SH-SY5Y (cell line): ENCODE data around the gene SFXN1.

Experiments
- GATA2 ChIP-seq: IDR thresholded peaks from 2 replicates; pipeline ENCODE4 v1.6.1; 2011; ENCODE audit warnings: mild to moderate bottlenecking, low read depth, low read length
- GATA3 ChIP-seq: IDR thresholded peaks from 2 replicates; pipeline ENCODE4 v1.6.1; 2011; ENCODE audit warnings: low read depth, mild to moderate bottlenecking, low read length, moderate library complexity

DNA sequence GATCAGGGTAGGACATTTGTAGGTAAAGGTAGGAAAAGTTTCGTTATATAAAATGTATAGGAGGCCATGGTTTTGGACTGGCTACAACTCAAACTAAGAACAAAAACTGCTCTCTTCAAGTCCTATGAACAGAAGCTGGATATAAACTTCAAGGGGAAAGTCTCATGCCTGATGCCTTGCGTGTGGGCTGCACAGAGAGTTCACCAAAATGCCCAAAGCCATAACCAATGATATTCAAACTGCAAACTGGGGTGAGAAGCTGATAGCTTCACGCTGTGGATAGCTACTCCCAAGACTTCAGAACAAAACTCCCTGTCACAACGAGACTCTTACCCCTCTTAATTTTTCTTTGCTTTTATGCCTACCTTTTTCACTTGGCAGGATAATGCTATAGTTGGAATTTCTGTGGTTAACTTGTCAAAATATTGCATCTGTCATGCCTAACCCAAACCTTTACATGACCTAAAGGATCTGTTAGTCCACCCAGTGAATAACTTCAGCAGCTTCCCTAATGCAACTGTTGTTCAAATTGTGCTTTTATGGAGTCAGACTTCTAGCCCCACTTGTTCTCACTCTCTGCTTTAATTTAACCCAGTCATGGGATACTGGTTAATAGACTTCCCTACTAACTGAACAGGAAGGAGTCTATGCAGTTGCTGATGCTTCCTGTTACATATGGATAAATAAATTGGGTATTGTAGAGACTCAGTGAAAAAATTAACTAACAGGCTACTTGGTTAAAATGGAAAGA lies 71.9 kb downstream of the SFXN1 start:
- TF ChIP-seq GATA3: no peak
- no peak for TF ChIP-seq GATA2
